ENCODE measurements around the gene IFT22.

GRCh38 chr7:101370836-101371235, 49.2 kb upstream of the IFT22 start:
- TF ChIP-seq CTCF (IDR thresholded peaks at IDR 0.05; ENCODE audit: borderline replicate concordance, extremely low read depth, low read length, poor library complexity, severe bottlenecking) (no peak), EZH2 (IDR thresholded peaks at IDR 0.05; ENCODE audit: borderline replicate concordance, low read depth, low read length, severe bottlenecking) (no peak)

Measured in DND-41 (cell line).